Head of caudate nucleus (tissue), 42 donors: ENCODE measurements around the gene DOCK2.
A peak's percentile ranks its signal among the peaks of the same experiment; 100 is the strongest.
"Not testable (repeated sequence)": the region's sequence is repeated elsewhere in the genome, so short reads cannot be mapped to it uniquely, and the experiment has no call there.

ENCODE experiments used
- DNase-seq, 42 donors: peaks; one replicate each; pipeline versions ENCODE4 v3.0.0 to v3.0.0-alpha.2; 2020 to 2021; ENCODE audit warnings: mixed read lengths in 7 of 42
- intact Hi-C: fragments of 100-400 bp; cut with DNase I; formaldehyde crosslinking; loops from one replicate; pipeline ENCODE4 v1.15.0; 2022

Gene DOCK2

DNA sequence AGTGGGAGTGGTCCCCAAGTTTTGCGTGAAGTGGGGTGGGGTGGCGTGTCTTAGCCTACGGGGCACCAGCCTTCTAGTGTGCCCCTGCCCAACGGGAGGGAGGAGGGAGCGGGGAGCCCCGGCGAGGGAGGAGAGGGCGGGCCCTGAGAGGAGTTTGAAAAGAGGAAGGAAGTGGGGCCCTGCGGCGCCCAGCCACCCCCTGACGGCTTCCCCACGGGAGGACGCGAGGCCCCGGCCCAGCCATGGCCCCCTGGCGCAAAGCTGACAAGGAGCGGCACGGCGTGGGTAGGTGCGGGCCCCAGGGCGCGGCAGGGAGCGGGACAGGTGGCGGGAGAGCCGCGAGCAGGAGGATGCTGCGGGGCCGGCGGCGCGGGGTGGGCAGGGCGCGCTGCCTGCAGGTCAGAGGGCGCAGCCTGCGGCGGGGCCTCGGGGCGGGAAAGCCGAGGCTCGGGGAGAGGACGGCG, at the start of gene DOCK2:
Gene DOCK2, plus strand, starts transcription at position 191 of the 464 bp plus-strand sequence. Its CDS starts 52 bp downstream, at position 243.
- DNase-seq, result peak in 32 of 42 donors; percentile 6 to 66 (median 38)
- intact Hi-C loops, result no loop called here

DNA sequence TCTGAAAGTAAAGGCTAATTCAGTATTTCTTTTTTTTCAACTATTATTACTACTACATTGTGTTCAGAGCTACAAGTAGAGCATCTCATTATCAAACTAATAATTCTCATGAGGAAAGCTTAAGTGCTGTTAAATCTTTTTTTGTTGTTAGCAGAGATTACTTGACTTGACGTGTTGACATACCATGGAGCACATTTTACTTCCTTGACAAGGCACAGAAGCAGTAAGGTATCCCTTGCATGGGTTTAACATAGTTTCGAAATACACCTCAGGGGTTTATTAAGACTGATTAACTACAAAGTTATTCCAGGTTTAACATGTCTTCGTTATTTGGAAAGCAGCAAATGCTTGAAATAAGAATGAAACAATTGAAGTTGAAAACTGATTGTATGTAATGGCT, 46.5 kb upstream of the DOCK2 start:
- DNase-seq, result no peak
- intact Hi-C loops, result no loop called here

DNA sequence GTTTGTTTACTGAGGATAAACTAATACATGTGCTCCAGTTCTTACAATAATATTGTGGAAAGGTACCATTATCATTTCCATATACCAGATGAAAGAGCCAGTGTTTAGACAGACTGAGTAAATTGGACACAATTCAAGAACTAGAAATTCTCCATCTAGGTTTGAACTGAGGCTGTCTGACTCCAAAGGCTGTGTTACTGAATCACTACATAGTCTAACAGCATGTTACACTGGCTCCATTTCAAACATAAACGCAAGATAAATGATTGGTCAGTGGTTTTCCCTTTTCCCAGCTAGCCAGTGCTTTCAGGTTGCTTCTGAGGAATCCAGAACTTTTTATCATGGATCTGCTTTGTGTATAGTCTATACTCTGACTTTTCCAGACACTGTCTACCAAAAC, 45.4 kb upstream of the DOCK2 start:
- DNase-seq, result no peak
- intact Hi-C loops, result no loop called here

DNA sequence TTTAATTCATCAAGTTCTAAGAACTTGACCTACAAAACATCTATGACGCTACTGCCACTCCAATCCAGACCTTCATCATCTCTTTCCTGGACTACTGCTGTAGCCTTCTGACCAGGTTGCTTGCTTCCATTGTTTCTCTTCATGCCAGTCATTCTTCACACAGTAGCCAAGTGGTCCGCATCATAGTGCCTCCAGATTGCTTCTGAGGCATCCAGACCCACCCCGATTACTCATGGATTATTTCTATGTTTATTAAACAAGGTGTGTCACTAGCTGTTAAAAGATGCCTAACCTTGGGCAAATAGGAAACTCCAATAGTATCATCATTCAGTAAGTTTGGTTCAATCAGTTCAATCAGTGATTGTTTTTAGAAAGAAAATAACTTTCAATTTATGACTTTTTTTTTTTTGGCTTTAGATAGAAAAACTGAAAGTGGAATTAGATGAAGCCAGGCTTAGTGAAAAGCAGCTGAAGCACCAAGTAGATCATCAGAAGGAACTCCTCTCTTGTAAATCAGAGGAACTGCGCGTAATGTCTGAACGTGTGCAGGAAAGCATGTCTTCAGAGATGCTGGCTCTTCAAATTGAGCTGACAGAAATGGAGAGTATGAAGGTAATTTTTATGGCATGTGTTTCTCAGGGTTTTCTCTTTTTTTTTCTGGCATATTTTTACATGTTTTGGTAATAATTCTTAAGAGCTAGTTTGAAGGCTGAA, 44.0 kb upstream of the DOCK2 start:
- no peak for DNase-seq
- intact Hi-C loops, result no loop called here

DNA sequence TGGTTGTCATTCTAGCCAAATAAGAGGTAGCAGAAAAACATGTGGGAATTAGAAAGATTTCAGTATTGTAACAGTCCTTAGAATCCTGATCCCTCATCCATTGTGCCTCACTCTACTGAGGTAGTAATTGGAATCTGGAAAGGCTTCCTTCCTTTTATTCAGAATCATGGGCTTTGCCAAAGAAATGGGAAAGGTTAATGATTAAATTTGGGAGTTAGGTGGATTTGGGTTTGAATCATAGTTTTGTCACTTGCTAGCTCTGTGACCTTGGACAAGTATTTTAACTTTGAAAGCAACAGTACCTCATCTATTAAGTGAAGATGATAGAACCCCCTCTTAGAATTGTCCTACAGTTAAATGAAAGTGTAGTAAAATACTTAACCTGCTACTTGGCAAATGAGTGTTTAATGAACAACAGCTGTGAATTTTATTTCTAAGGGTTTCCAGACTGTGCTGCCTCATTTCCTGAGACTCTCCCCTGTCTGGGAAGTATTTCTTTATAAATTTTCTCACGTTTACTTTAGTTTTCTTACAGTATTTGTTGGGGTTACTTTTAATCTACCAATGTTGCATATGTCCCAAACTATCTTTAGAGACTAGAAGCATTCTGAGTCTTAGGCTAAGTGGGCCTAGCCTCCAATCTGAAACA, 41.8 kb upstream of the DOCK2 start:
- DNase-seq, result no peak
- intact Hi-C loops, result no loop called here

DNA sequence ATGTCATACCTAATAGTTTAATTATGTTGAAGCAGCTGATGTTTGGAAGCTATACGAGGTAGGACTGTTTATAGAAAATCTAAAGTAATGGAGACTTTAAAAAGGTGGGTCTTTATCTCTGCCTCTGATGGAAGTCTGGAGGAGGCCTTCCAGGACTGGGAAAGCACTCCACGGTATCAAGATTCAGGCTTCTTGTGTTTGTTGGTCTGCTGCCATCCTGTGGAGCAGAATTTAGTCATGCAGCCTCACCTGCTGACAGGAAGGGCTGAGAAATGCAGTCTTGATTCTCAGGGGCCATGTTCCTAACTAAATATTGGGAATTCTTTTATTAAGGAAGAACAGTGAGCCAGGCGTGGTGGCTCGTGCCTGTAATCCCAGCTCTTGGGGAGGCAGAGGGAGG, 37.6 kb upstream of the DOCK2 start:
- intact Hi-C loops, result no loop called here
- DNase-seq, result no peak

DNA sequence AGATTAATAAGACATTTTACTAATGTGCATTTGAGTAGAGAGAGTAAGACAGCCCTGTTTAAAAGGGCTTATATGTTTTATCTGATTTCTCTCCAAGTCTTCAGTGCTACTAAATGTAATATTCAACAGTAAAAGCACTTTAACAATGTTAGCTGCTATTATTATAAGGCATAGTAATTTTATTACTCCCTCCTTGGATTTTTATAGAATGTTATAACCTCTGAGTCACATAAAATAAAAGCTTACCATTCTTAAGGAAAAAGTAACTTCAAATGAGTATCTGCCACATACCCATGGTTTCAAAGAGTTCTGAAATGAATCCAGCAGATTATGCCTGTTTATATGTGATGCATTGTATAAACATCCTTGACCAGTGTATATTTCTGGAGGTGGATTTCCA, 34.5 kb upstream of the DOCK2 start:
- no peak for DNase-seq
- intact Hi-C loops, result no loop called here

DNA sequence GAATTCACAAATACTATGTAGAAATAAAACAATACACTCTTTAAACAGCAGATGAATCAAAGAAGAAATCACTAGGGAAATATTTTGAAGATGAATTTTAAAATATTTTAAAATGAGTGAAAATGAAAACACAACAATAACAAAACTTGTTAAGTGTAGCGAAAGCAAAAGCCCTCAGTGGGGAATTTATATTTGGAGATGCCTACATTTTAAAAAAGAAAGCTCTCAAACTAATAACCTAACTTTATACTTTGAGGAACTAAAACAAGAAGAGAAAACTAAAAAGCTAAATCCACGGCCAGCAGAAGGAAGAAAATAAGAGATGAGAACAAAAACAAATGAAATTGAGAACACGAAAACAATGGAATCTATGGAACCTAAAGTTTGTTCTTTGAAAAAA, 30.8 kb upstream of the DOCK2 start:
- no peak for DNase-seq
- intact Hi-C loops, result no loop called here

DNA sequence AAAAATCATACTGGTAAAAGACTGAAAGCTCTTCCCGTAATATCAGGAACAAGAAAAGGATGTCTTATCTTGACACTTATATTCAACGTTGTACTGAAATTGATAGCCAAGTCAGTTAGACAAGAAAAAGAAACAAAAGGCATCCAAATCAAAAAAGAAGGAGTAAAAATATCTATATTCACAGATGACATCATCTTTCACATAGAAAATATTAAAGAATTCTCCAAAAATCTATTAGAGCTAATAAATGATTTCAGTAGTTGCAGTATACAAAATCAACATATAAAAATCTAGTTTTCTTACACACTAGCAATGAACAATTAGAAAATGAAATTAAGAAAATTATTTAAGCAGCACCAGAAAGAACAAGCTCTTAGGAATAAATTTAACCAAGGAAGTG, 29.2 kb upstream of the DOCK2 start:
- no peak for DNase-seq
- intact Hi-C loops, result no loop called here

DNA sequence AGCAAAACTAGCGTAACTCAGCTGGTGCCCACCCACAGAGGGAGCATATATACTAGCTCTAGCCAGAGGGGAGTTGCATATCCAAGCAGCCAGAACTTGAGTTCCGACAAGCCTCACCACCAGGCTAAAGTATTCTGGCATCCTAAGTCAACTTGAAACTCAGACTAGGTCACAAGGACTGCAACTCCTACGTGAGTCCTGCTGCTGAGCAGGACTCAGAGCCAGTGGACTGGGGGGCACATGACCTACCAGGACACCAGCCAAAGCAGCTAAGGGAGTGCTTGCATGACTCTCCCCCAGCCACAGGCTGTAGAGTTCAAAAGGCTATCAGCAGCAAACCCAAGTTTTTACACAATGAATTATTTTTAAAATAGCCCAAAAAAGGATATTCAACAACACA, 27.4 kb upstream of the DOCK2 start:
- intact Hi-C loops, result no loop called here

DNA sequence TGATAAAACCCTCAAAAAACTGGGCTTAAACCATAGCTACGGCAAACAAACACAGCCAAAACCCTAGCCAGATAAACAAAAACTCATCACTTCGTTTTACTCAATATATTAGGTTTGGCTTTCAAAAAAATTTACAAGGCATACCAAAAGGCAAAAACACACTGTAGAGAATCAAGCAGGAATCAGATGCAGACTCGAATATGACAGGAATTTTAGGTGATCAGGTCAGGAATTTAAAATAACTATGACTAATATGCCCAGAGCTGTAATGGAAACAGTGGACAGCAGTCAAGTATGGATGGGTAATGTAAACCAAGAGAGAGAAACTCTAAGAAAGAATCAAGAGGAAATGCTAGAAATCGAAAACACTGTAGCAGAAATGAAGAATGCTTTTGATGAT, 26.5 kb upstream of the DOCK2 start:
- DNase-seq, result no peak
- intact Hi-C loops, result no loop called here

More for the DNA sequence above, 27.4 kb upstream of the DOCK2 start:
- no peak for DNase-seq

DNA sequence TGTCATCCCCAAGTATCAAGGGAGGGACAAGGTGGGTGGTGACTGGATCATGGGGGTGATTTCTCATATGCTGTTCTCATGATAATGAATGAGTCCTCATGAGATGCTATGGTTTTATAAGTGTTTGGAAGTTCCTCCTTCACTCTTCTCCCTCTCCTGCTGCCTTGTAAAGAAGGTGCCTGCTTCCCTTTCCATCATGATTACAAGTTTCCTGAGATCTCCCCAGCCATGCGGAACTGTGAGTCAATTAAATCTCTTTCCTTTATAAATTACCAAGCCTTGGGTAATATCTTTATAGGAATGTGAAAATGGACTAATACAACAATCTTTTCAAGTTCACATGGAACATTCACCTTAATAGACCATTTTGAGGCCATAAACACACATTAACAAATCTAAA, 21.5 kb upstream of the DOCK2 start:
- no peak for DNase-seq

DNA sequence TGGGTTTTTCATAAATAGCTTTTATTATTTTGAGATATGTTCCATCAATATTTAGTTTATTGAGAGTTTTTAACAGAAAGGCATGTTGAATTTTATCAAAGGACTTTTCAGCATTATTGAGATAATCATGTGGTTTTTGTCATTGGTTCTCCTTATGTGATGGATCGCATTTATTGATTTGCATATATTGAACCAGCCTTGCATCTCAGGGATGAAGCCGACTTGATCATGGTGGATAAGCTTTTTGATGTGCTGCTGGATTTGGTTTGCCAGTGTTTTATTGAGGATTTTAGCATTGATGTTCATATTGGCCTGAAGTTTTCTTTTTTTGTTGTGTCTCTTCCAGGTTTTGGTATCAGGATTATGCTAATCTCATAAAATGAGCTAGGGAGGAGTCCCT, 12.8 kb upstream of the DOCK2 start:
- intact Hi-C loops, DNase-seq: not testable (repeated sequence)

More for the DNA sequence above, 21.5 kb upstream of the DOCK2 start:
- intact Hi-C loops, result no loop called here

DNA sequence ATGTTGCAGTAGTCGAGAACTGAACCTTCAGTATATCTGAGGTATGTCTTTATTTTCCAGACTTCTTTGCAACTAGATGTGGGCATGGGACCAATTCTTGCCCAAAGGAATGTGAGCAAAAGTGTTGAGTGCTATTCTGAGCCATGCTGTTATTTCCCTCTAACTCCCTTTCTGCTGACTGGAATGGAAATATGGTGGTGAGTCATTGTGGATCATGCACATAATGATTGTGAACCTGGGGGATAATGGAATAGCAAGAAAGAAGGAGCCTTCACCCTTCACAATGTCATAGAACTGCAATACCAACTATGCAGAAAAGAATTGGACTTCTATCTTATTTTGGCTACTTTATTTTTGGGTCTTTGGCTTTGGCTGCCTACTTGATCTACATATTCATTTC, 10.3 kb upstream of the DOCK2 start:
- DNase-seq, result no peak

DNA sequence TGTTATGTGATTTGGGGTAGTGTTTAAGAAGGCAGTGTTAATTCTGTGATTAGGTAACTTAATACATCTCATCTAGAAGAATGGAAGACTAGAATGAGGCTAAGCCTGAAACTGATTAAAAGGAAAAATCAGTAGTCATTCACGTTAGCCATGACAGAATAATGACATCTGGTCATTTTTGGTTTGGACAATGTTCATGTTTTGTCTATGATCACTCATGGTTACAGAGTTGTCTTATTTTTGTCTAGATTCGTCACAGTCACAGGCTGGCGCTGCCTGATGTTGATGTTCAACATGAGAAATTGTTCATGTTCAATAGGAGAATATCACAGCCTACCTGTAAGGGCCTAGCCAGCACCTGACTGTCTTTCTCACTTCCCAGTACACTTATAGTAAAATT, 9.5 kb upstream of the DOCK2 start:
- intact Hi-C loops, result no loop called here

More for the DNA sequence above, 10.3 kb upstream of the DOCK2 start:
- intact Hi-C loops, result no loop called here

DNA sequence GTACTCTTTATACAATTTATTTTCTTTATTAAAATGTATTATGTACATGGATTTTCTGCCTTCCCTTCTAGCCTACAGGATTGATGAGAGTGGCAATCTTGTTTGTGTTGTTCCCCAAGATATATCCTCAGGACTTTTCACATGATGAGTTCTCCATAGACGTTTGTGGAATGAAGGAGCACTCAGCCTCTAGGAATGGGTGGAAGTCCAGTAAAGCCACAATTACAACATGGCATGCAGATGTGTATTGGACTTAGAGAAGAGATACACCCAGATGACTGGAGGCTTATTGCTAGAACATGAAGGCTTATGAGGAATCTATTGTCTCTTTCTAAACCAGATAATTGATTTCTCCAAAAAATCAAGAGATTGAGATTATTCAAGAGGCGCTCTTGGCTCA, 8.2 kb upstream of the DOCK2 start:
- no peak for DNase-seq
- intact Hi-C loops, result no loop called here

More for the DNA sequence above, 9.5 kb upstream of the DOCK2 start:
- no peak for DNase-seq

DNA sequence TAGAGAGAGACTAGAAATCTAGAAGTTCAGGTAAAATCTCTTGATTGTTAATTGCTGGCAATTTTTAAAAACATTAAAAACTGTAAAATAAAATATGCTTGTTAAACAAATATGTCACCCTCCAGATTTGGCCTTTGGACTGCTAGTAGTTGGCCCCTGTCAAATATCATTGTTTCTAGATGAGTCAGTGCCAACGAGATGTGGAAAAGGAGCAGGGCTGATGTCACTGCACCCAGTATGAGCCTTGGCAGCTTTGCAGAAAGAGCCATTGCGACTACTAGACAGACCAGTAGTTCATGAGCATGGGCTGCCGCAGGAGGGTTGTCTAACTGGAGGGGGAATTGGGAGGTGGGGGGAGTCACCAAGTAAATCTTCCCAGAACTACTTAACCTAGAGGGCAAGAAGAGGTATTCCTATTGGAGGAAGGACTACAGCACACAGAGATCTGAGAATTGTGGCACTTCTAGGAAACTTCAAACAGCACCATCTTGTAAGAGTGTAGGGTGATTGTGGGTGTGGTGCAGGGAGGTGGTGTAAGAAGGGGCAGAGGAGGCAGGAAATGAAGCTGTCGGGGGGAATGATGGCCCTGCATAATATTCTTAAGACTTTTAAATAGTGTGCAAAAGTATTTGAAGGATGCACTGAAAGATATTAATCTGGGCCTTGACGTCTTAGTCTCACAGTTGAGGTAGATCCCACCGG, 7.1 kb upstream of the DOCK2 start:
- intact Hi-C loops, result no loop called here
- no peak for DNase-seq

DNA sequence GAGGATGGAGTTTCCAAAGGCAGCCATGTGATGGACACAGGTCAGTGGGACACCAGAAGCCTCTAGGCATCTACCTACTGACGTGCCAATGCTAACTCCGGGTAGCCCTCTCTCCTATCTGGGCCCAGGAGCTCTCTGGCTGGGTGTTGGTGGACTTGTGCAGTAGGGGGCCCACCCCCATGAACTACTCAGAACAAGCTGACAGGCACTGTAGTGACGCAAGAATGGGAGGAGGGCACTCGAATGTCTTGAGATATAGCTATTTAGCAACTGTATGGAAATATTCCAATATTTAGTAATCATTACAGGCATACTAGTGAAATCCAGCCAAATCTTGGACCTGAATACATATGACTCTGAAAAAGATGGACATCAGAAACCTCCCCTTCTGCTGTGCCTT, 5.7 kb upstream of the DOCK2 start:
- no peak for DNase-seq
- intact Hi-C loops, result no loop called here

DNA sequence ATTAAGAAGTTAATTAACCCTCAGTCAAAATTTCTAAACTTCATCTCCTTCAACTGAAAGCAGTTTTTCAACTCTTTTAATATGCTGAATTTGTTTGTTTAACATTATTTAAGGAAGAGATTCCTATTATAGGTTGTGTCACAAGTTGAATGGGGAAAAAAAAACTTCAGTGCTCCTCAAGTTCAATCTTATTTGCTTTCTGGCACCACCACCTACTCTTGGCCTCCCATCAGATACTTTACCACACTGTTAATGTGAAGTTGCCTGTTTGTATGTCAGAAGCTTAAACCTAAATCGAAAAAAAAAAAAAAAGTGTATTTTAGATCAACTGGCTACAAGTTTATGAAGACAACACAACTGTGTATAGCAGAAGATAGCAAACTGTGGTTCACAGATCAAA, 4.1 kb upstream of the DOCK2 start:
- intact Hi-C loops, result no loop called here
- DNase-seq, result no peak

DNA sequence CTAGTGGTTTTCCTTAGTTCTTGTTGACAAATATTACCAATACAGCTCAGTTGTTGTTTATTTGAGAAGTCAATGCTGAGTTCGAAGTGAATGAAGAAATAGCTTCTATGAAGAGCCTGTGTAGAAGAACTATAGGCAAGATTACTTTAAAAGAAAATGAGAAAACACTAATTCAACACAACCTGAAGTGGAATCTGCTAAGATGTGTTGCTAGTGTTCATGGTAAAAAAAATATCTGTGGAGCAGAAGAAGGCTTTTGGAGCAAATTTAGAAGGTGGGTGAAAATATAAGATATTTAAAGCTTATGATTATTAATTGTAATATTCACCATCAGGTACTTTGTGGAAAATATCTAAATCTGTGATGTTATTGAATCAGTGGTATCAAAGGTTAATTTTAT, 2.5 kb upstream of the DOCK2 start:
- DNase-seq, result no peak
- intact Hi-C loops, result no loop called here
